ENCODE measurements around the gene PDS5B.

- no peak for TF ChIP-seq GATA2 (IDR thresholded peaks at IDR 0.05; ENCODE audit: low read depth, low read length)
- TF ChIP-seq GATA3 (IDR thresholded peaks at IDR 0.05; ENCODE audit: low read depth, low read length), result no peak
Measured at GRCh38 chr13:32736648-32737047, 150.4 kb downstream of the PDS5B start.
